Adrenal gland (tissue), 5 donors: Measurements from ENCODE around the gene SRSF2.

Source experiments
- POLR2A ChIP-seq, 2 donors: fragments of 450-650 bp; IDR thresholded peaks; one replicate each; pipeline ENCODE4 v1.6.1; 2017; ENCODE audit warnings: antibody characterized with exemption in 2 of 2, mild to moderate bottlenecking in 2 of 2, moderate library complexity in 1 of 2
- TF ChIP-seq, protein P1 (sequence below), 6 experiments: fragments of 450-650 bp in 4 of 6; fragments of 200-600 bp in 2 of 6; sonication (generic) in 1 of 6; IDR thresholded peaks; 1 replicate in 5 of 6; 2 replicates in 1 of 6; pipeline versions ENCODE4 v1.5.1 to v1.8.0; 2016 to 2021; ENCODE audit warnings: antibody characterized with exemption in 6 of 6, mild to moderate bottlenecking in 2 of 6, moderate library complexity in 1 of 6
- donor health status: DM: no; HTN: no; CAD: no.

DNA sequence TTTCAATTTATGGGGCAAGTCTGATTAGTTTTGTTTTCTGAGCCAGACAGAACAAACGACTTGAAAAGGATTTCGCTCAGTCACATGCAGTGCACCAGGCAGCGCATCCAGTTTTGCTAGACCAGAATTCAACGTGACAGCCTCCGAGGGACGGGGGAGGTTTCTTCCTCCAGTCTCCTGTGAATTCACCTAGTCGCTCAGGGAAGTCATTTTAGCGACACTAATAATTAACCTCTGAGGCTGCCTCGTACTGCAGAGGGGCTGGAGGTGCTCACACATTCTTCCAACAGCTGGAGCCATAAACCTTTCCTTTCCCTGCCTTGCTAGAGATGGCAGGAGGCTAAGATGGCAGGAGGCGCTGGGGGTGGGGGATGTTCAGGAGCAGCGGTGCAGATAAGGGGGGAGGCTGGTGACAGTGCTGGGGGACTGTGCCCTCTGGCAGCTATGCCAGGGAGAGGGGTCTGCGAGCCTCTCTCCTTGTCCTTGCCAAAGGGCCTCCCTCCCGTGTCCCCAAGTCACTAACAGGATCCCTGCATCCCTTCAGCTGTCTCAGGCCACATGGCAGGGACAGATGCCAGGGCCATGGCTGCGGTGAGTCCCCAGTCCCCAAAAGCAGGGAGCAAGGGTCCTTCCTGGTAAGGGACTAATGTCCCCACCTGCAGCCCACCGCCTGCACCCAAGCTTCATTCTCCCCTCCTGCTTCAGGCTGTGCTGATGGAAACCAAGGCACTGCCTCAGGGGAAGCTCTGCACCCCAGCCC lies 50.4 kb downstream of the SRSF2 start:
- TF ChIP-seq, protein P1, sequence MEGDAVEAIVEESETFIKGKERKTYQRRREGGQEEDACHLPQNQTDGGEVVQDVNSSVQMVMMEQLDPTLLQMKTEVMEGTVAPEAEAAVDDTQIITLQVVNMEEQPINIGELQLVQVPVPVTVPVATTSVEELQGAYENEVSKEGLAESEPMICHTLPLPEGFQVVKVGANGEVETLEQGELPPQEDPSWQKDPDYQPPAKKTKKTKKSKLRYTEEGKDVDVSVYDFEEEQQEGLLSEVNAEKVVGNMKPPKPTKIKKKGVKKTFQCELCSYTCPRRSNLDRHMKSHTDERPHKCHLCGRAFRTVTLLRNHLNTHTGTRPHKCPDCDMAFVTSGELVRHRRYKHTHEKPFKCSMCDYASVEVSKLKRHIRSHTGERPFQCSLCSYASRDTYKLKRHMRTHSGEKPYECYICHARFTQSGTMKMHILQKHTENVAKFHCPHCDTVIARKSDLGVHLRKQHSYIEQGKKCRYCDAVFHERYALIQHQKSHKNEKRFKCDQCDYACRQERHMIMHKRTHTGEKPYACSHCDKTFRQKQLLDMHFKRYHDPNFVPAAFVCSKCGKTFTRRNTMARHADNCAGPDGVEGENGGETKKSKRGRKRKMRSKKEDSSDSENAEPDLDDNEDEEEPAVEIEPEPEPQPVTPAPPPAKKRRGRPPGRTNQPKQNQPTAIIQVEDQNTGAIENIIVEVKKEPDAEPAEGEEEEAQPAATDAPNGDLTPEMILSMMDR (IDR thresholded peaks at IDR 0.05): no peak
- no peak for TF ChIP-seq POLR2A (IDR thresholded peaks at IDR 0.05)
